HPDE6-E6E7 (cell line): ENCODE data around the gene PTPN5.

Experiments used
- DNase-seq: peaks from one replicate; pipeline ENCODE4 v3.0.0; 2011; ENCODE audit warnings: missing footprints; ENCODE audit errors: extremely low spot score

PTPN5 gene

GRCh38 chr11:18773104-18773503 is 18.5 kb downstream of the PTPN5 start:
- no peak for DNase-seq

GRCh38 chr11:18772211-18772610 is 19.4 kb downstream of the PTPN5 start:
- DNase-seq = no peak

GRCh38 chr11:18771266-18772035 is 20.1 kb downstream of the PTPN5 start:
- DNase-seq = no peak

- DNase-seq = no peak
Observed at GRCh38 chr11:18770479-18771125, 21.0 kb downstream of the PTPN5 start.

GRCh38 chr11:18769802-18770456 is 21.7 kb downstream of the PTPN5 start:
- no peak for DNase-seq

- DNase-seq = no peak
Observed at GRCh38 chr11:18768978-18769377, 22.6 kb downstream of the PTPN5 start.

GRCh38 chr11:18768472-18768901 is 23.1 kb downstream of the PTPN5 start:
- no peak for DNase-seq

GRCh38 chr11:18766015-18766414 is 25.6 kb downstream of the PTPN5 start:
- no peak for DNase-seq

GRCh38 chr11:18765554-18765953 is 26.0 kb downstream of the PTPN5 start:
- no peak for DNase-seq

GRCh38 chr11:18761741-18762140 is 29.9 kb downstream of the PTPN5 start:
- no peak for DNase-seq

- no peak for DNase-seq
Observed at GRCh38 chr11:18761144-18761543, 30.5 kb downstream of the PTPN5 start.

GRCh38 chr11:18757811-18758210 is 33.8 kb downstream of the PTPN5 start:
- DNase-seq = no peak

GRCh38 chr11:18756889-18757288 is 34.7 kb downstream of the PTPN5 start:
- DNase-seq = no peak

- no peak for DNase-seq
Observed at GRCh38 chr11:18754308-18754707, 37.3 kb downstream of the PTPN5 start.

- DNase-seq = no peak
Observed at GRCh38 chr11:18752502-18752901, 39.1 kb downstream of the PTPN5 start.

GRCh38 chr11:18750944-18751343 is 40.7 kb downstream of the PTPN5 start:
- DNase-seq = no peak

GRCh38 chr11:18749681-18750319 is 41.8 kb downstream of the PTPN5 start:
- DNase-seq = peak; percentile 43

- DNase-seq = no peak
Observed at GRCh38 chr11:18748766-18749365, 42.7 kb downstream of the PTPN5 start.

GRCh38 chr11:18745251-18745650 is 46.3 kb downstream of the PTPN5 start:
- no peak for DNase-seq

GRCh38 chr11:18743900-18744514 is 47.6 kb downstream of the PTPN5 start:
- no peak for DNase-seq

GRCh38 chr11:18743365-18743764 is 48.2 kb downstream of the PTPN5 start:
- DNase-seq = no peak
